Effector memory CD8-positive, alpha-beta T cell (primary cell): ENCODE data around the gene SEC24B.
"Not testable (repeated sequence)": the region's sequence is repeated elsewhere in the genome, so short reads cannot be mapped to it uniquely, and the experiment has no call there.

Experiments
- ATAC-seq: fragments of 150-1000 bp; cut with Tn5 transposase; replicated peaks from 2 replicates; pipeline ENCODE4 v1.10.0; 2021; ENCODE audit warnings: mild to moderate bottlenecking, moderate library complexity
- DNase-seq, 3 experiments: peaks; one replicate each; pipeline ENCODE4 v3.0.0; 2021
- H3K27ac Mint-ChIP-seq, 2 donors: one replicate each; pipeline ENCODE4 v1.8.0; 2022; ENCODE audit warnings: mild to moderate bottlenecking in 2 of 2, mixed read lengths in 2 of 2, moderate library complexity in 2 of 2
- H3K27me3 Mint-ChIP-seq, 2 donors: one replicate each; pipeline ENCODE4 v1.8.0; 2022; ENCODE audit warnings: mixed read lengths in 2 of 2
- H3K36me3 Mint-ChIP-seq: one replicate; pipeline ENCODE4 v1.8.0; 2022; ENCODE audit warnings: mild to moderate bottlenecking, moderate library complexity, mixed read lengths; ENCODE audit not compliant: insufficient read depth
- H3K4me1 Mint-ChIP-seq, 2 donors: one replicate each; pipeline ENCODE4 v1.8.0; 2022; ENCODE audit warnings: low read depth in 2 of 2, mixed read lengths in 2 of 2
- H3K4me3 Mint-ChIP-seq, 2 donors: one replicate each; pipeline ENCODE4 v1.8.0; 2022; ENCODE audit warnings: mild to moderate bottlenecking in 2 of 2, mixed read lengths in 2 of 2, moderate library complexity in 2 of 2
- H3K9me3 Mint-ChIP-seq, 2 donors: one replicate each; pipeline ENCODE4 v1.8.0; 2022; ENCODE audit warnings: mixed read lengths in 2 of 2

The SEC24B gene

GRCh38 chr4:109441862-109442458 is 8.3 kb downstream of the SEC24B start:
- Mint-ChIP-seq H3K4me3 (no peak overlapping the region), H3K27ac (peak overlapping the region; percentile 69 to 78), H3K9me3 (no peaks in the 10 kb centered on the region), H3K4me1 (peaks cover 27 to 70% of the 10 kb centered on the region in 2 donors), H3K36me3 (peaks cover 7% of the 10 kb centered on the region), H3K27me3 (no peaks in the 10 kb centered on the region)
- ATAC-seq (no peak), DNase-seq (no peak)

- ATAC-seq (no peak), DNase-seq (no peak)
- peaks cover 3% of the 10 kb centered on the region for H3K36me3 Mint-ChIP-seq
- H3K27ac Mint-ChIP-seq = peak overlapping the region in 1 of 2 donors; percentile 4
- H3K9me3 Mint-ChIP-seq = no peaks in the 10 kb centered on the region
- H3K4me1 Mint-ChIP-seq = peaks cover 29 to 69% of the 10 kb centered on the region in 2 donors
- no peak overlapping the region for H3K4me3 Mint-ChIP-seq
- no peaks in the 10 kb centered on the region for H3K27me3 Mint-ChIP-seq
Measured at GRCh38 chr4:109444182-109444844, 10.7 kb downstream of the SEC24B start.

GRCh38 chr4:109447278-109447677 is 13.7 kb downstream of the SEC24B start:
- no peak for ATAC-seq
- peaks cover 26 to 68% of the 10 kb centered on the region in 2 donors for H3K4me1 Mint-ChIP-seq
- H3K27ac Mint-ChIP-seq = peak overlapping the region in 1 of 2 donors; percentile 74

GRCh38 chr4:109451544-109452273 is 18.1 kb downstream of the SEC24B start:
- no peak for DNase-seq
- peaks cover 22 to 72% of the 10 kb centered on the region in 2 donors for H3K4me1 Mint-ChIP-seq
- peaks cover 37% of the 10 kb centered on the region for H3K36me3 Mint-ChIP-seq
- no peaks in the 10 kb centered on the region for H3K9me3 Mint-ChIP-seq
- no peak for ATAC-seq
- H3K27me3 Mint-ChIP-seq = no peaks in the 10 kb centered on the region
- H3K27ac Mint-ChIP-seq = no peak overlapping the region
- no peak overlapping the region for H3K4me3 Mint-ChIP-seq

More at GRCh38 chr4:109447278-109447677, 13.7 kb downstream of the SEC24B start:
- Mint-ChIP-seq H3K36me3 (peaks cover 25% of the 10 kb centered on the region), H3K9me3 (no peaks in the 10 kb centered on the region), H3K27me3 (no peaks in the 10 kb centered on the region), H3K4me3 (no peak overlapping the region)
- DNase-seq = no peak

- H3K27ac Mint-ChIP-seq, H3K9me3 Mint-ChIP-seq, ATAC-seq, DNase-seq, H3K27me3 Mint-ChIP-seq, H3K4me3 Mint-ChIP-seq: not testable (repeated sequence)
- Mint-ChIP-seq H3K36me3 (peaks cover 37% of the 10 kb centered on the region), H3K4me1 (peaks cover 24 to 58% of the 10 kb centered on the region in 2 donors)
Measured at GRCh38 chr4:109453110-109453509, 19.5 kb downstream of the SEC24B start.

GRCh38 chr4:109462297-109462696 is 28.7 kb downstream of the SEC24B start:
- ATAC-seq (no peak), DNase-seq (no peak)
- Mint-ChIP-seq H3K9me3 (no peaks in the 10 kb centered on the region), H3K4me3 (no peak overlapping the region), H3K4me1 (peaks cover 23 to 30% of the 10 kb centered on the region in 2 donors), H3K27ac (peak overlapping the region in 1 of 2 donors; percentile 4), H3K27me3 (no peaks in the 10 kb centered on the region), H3K36me3 (peaks cover 30% of the 10 kb centered on the region)

GRCh38 chr4:109462802-109463201 is 29.2 kb downstream of the SEC24B start:
- no peaks in the 10 kb centered on the region for H3K27me3 Mint-ChIP-seq
- H3K36me3 Mint-ChIP-seq = peaks cover 31% of the 10 kb centered on the region
- H3K4me1 Mint-ChIP-seq = peaks cover 21 to 30% of the 10 kb centered on the region in 2 donors
- no peaks in the 10 kb centered on the region for H3K9me3 Mint-ChIP-seq
- H3K4me3 Mint-ChIP-seq = no peak overlapping the region
- ATAC-seq = no peak
- no peak for DNase-seq
- H3K27ac Mint-ChIP-seq = peak overlapping the region in 1 of 2 donors; percentile 4

- Mint-ChIP-seq H3K9me3 (no peaks in the 10 kb centered on the region), H3K27ac (peak overlapping the region; percentile 23 to 58), H3K36me3 (peaks cover 37% of the 10 kb centered on the region), H3K4me3 (no peak overlapping the region), H3K4me1 (peaks cover 24 to 27% of the 10 kb centered on the region in 2 donors), H3K27me3 (no peaks in the 10 kb centered on the region)
- ATAC-seq (no peak), DNase-seq (no peak)
Measured at GRCh38 chr4:109465069-109465468, 31.5 kb downstream of the SEC24B start.

- no peak for DNase-seq
- H3K4me1 Mint-ChIP-seq = peaks cover 22 to 45% of the 10 kb centered on the region in 2 donors
- H3K27me3 Mint-ChIP-seq = no peaks in the 10 kb centered on the region
- H3K27ac Mint-ChIP-seq = peak overlapping the region in 1 of 2 donors; percentile 58
- ATAC-seq = no peak
- peaks cover 31% of the 10 kb centered on the region for H3K36me3 Mint-ChIP-seq
- H3K9me3 Mint-ChIP-seq = no peaks in the 10 kb centered on the region
- no peak overlapping the region for H3K4me3 Mint-ChIP-seq
Measured at GRCh38 chr4:109469915-109470314, 36.3 kb downstream of the SEC24B start.

- Mint-ChIP-seq H3K4me1 (peaks cover 19 to 52% of the 10 kb centered on the region in 2 donors), H3K9me3 (no peaks in the 10 kb centered on the region), H3K36me3 (peaks cover 34% of the 10 kb centered on the region), H3K27me3 (no peaks in the 10 kb centered on the region), H3K27ac (no peak overlapping the region), H3K4me3 (no peak overlapping the region)
- ATAC-seq (no peak), DNase-seq (no peak)
Measured at GRCh38 chr4:109472343-109472761, 38.7 kb downstream of the SEC24B start.

- Mint-ChIP-seq H3K4me1 (peaks cover 15 to 46% of the 10 kb centered on the region in 2 donors), H3K36me3 (peaks cover 32% of the 10 kb centered on the region), H3K9me3 (no peaks in the 10 kb centered on the region), H3K27me3 (no peaks in the 10 kb centered on the region), H3K4me3 (no peak overlapping the region), H3K27ac (peak overlapping the region; percentile 38 to 68)
- ATAC-seq = no peak
- DNase-seq = no peak
Measured at GRCh38 chr4:109473824-109474223, 40.2 kb downstream of the SEC24B start.

- Mint-ChIP-seq H3K9me3 (no peaks in the 10 kb centered on the region), H3K27me3 (no peaks in the 10 kb centered on the region), H3K27ac (peak overlapping the region; percentile 12 to 42), H3K4me1 (peaks cover 13 to 51% of the 10 kb centered on the region in 2 donors), H3K36me3 (peaks cover 35% of the 10 kb centered on the region), H3K4me3 (no peak overlapping the region)
- ATAC-seq (no peak), DNase-seq (no peak)
Measured at GRCh38 chr4:109486007-109486406, 52.4 kb downstream of the SEC24B start.

GRCh38 chr4:109494563-109494962 is 60.9 kb downstream of the SEC24B start:
- peaks cover 4 to 17% of the 10 kb centered on the region in 2 donors for H3K4me1 Mint-ChIP-seq
- no peak for ATAC-seq
- DNase-seq = no peak
- H3K27ac Mint-ChIP-seq = no peak overlapping the region
- H3K36me3 Mint-ChIP-seq = peaks cover 55% of the 10 kb centered on the region
- H3K9me3 Mint-ChIP-seq = no peaks in the 10 kb centered on the region
- no peaks in the 10 kb centered on the region for H3K27me3 Mint-ChIP-seq
- H3K4me3 Mint-ChIP-seq = no peak overlapping the region
